GM18951 (cell line): ENCODE results near the gene CYP27C1.

Source experiments
- POLR2A ChIP-seq: IDR thresholded peaks from 4 replicates; pipeline ENCODE4 v1.6.1; 2011; ENCODE audit warnings: mild to moderate bottlenecking; ENCODE audit not compliant: insufficient read length, insufficient read depth; ENCODE audit errors: extremely low read depth
- in situ Hi-C: fragments of 300-500 bp; cut with MboI; formaldehyde crosslinking; loops from one replicate; pipeline ENCODE4 v1.12.0; 2022; ENCODE audit warnings: low sequenced_read_pairs, mixed read lengths, inconsistent platforms; ENCODE audit not compliant: unreplicated experiment

The CYP27C1 gene

DNA sequence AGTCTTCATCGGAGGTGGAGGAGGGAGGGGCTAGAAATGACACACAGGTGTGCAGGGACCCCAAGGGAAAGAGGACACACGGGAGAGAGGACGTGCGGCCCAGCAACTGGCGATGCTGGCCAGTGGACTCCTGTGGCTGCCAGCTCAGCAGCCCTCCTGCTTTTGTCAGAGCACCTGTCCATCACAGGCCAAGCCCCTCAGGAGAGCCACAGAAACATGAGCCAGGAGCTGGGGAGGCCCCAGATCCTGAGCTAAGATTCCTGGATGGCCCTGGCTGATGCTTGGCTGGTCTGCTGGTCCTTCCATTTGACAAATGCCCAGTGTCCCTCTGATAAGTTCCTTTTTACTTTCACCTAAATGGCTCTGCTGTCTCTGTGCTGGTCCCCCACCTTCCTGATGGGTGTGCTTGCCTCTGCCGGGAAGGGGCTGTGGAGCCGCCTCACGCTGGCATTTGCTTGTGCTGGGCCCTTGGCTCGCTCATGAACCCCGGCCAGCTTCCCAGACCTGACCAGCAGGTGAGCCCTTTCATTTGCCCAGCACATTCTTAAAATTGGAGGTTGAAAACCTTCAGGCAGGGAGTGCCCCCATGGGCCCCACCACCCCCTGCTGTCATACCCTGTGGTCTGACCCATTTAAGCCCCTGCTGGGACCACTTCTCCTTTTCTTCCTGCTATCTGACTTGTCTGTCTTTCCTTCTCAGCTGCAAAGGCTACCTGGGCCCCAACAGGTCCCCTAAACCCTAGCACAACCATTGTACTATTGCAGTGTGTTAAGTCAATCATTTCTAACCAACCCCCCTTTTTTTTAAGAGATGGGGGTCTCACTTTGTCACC is 37.3 kb downstream of the CYP27C1 start:
- in situ Hi-C loops, result no loop called here
- TF ChIP-seq POLR2A, result no peak

- in situ Hi-C loops, result no loop called here
- no peak for TF ChIP-seq POLR2A
These were observed 38.2 kb downstream of the CYP27C1 start for GRCh38 chr2:127181851-127182250.

DNA sequence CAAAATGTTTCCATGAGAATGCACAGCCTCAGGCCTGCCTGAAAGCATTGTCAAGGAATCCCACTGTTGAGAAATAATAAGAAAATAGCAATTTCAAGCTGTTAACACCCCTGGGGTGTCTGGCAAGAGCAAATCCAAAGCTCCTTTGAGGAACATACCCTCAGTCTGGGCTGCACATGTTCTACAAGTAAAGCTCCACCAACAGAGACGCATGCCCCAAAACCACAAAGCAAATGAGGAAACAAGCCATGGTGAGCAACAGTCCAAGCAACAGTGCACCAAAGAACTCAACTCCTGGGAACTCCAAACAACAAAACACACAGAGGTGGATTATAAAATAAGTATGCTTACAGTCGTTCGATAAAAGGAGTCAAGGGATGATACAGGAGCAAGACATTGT is 40.3 kb downstream of the CYP27C1 start:
- in situ Hi-C loops, result no loop called here
- TF ChIP-seq POLR2A, result no peak

DNA sequence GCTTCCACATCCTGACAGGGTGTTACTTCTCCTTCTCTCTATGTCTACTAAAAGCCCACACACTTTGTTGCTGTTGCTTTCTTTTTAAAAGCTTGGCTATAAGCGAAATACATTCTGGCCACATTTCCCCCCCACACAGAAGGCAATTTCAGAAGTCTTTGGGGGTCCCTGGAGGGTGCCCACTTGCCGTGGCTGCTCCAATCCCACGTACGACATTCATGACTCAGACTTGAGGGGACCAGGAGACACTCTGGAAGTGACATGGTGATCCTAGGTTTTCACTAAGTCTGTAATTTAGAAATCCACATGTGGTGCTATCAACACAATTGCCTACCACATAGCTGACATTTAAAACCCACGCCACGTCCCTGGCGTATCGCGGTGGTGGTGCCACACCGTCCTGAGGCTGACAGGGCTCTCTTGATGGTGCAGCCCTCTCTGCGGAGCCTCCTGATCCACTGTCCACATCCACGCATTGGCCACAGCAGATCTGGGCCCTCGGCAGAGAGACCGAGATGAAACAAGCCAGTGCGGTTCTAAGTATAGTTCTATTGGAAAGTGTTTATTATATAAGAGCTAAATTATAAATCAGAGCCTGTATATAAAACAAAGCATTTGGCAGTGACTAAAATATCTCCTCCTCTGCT is 42.4 kb downstream of the CYP27C1 start:
- in situ Hi-C loops, result no loop called here
- TF ChIP-seq POLR2A, result no peak

- in situ Hi-C loops, result no loop called here
- no peak for TF ChIP-seq POLR2A
These were observed 43.5 kb downstream of the CYP27C1 start for GRCh38 chr2:127176371-127177311.

DNA sequence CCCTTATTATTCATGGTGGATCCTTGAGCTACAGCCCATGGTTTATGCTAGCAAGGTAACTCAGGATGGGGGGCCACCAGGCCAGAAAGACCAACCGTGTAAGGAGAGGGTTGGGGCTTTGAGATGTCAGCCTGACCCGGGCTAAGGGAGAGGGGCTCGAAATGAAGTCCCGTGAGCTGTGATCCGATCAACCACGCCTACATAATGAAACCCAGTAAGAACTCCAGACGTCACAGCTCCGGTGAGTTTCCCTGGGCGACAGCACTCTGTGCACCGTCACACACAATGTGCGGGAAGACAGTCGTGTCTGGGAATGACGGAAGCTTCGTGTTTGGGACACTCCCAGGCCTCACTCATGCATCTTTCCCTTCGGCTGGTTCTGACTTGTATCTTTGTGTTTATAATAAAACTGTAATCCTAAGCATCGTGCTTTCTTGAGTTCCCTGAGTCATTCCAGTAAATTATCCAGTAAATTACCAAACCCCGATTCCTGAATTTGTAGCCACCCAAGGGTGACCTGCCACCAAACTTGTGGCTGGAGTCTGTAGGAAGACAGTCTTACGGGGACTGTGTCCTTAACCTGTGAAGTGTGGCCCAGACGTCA is 44.2 kb downstream of the CYP27C1 start:
- TF ChIP-seq POLR2A, result no peak
- in situ Hi-C loops, result no loop called here

GRCh38 chr2:127175041-127175721 is 44.9 kb downstream of the CYP27C1 start:
- no peak for TF ChIP-seq POLR2A

DNA sequence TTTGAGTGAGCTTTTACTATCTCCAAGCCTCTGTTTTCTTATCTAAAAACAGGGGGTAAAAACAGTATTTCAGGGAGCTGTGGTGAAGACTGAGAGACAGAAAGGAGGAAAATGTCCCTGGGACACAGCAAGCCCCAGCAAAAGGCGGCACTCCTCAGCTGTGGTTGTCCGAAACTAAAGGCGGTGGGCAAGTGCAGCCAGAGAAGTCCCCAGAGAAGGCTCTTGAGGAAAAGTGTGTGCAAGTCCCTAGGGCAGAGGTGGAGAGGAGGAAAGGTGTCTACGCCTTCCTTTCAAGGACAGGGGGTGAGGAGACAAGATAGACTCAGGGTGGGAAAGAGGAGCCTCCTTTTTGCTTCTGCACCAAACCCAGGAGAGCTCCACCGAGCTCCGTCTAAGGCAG is 45.5 kb downstream of the CYP27C1 start:
- in situ Hi-C loops, result no loop called here
- TF ChIP-seq POLR2A, result no peak

More at GRCh38 chr2:127175041-127175721, 44.9 kb downstream of the CYP27C1 start:
- in situ Hi-C loops, result no loop called here

- in situ Hi-C loops, result no loop called here
- TF ChIP-seq POLR2A, result no peak
These were observed 46.0 kb downstream of the CYP27C1 start for GRCh38 chr2:127174136-127174535.

DNA sequence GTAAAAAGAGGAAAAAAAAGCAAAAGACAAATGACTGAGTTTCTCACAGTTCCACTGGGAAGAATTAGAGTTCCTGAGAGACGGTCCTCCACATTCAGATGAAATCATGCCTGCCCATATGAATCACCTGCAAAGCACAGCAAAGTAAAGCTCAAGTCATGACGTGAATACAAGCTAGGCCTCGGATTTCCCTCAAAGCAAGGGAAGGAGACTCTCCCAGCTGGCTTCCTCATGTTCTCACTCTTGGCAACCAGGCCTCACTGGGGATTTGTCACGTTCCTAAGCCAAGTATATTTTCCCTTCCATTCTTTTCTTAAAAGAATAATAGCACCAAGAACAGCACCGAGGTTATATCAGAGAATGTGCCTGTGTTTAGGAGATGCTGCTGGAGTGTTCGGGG is 47.0 kb downstream of the CYP27C1 start:
- TF ChIP-seq POLR2A, result no peak

DNA sequence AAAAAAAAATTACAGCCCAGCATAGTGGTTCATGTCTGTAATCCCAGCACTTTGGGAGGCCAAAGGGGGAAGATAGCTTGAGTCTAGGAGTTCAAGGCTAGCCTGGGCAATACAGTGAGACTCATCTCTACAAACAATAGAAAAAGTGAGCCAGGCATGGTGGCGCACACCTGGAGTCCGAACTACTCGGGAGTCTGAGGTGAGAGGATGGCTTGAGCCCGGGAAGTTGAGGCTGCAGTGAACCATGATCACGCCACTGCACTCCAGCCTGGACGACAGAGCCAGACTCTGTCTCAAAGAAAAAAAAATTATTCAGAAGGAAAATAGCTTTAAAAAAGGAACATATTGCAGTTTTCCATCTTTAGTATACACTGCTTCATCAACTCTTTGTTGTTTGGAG is 47.8 kb downstream of the CYP27C1 start:
- no peak for TF ChIP-seq POLR2A
- in situ Hi-C loops, result no loop called here

More for the DNA sequence above, 47.0 kb downstream of the CYP27C1 start:
- in situ Hi-C loops, result no loop called here
